ENCODE data around the gene IL27RA.

- TF ChIP-seq CTCF (IDR thresholded peaks at IDR 0.05; ENCODE audit: extremely low read depth in 1 of 2, insufficient read depth in 1 of 2, low read depth in 1 of 2, low read length in 2 of 2) = no peak
- TF ChIP-seq POLR2AphosphoS5 (IDR thresholded peaks at IDR 0.05; ENCODE audit: insufficient read depth, low read depth, low read length) = no peak
- TF ChIP-seq POLR2A (IDR thresholded peaks at IDR 0.05; ENCODE audit: low read depth, low read length) = no peak
- TF ChIP-seq EZH2 (IDR thresholded peaks at IDR 0.05; ENCODE audit: borderline replicate concordance, low read depth, low read length, severe bottlenecking) = no peak
- no peak for TF ChIP-seq FOS (IDR thresholded peaks at IDR 0.05; ENCODE audit: borderline replicate concordance, insufficient read depth, low read length)
- no peak for TF ChIP-seq JUN (IDR thresholded peaks at IDR 0.05; ENCODE audit: borderline replicate concordance, insufficient read depth, insufficient read length, low read depth)
- TF ChIP-seq MYC (IDR thresholded peaks at IDR 0.05; ENCODE audit: low read depth, low read length) = no peak
- TF ChIP-seq, protein P1, sequence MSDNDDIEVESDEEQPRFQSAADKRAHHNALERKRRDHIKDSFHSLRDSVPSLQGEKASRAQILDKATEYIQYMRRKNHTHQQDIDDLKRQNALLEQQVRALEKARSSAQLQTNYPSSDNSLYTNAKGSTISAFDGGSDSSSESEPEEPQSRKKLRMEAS (IDR thresholded peaks at IDR 0.05; ENCODE audit: insufficient read depth, insufficient read length) = no peak
- no peak for TF ChIP-seq GATA2 (IDR thresholded peaks at IDR 0.05; ENCODE audit: insufficient read depth, insufficient read length, low read depth, low read length)
These were observed 24.6 kb downstream of the IL27RA start for GRCh38 chr19:14056069-14056666.

Data from endothelial cell of umbilical vein (primary cell).